Right ventricle myocardium inferior (tissue), 1 donor: Measurements from ENCODE around the gene NOPCHAP1. TPM values are rescaled to one million over a fixed set of nuclear protein-coding genes. Genes with fewer than 3 reads are reported as not detected.

Experiments
- ATAC-seq: fragments of 200-7000 bp; cut with Tn5 transposase; one replicate; pipeline ENCODE4 v1.9.1; 2020; ENCODE audit warnings: mild to moderate bottlenecking, moderate library complexity
- DNase-seq: peaks from one replicate; pipeline ENCODE4 v3.0.0; 2021; ENCODE audit errors: missing footprints
- intact Hi-C: fragments of 100-400 bp; cut with DNase I; formaldehyde crosslinking; loops from one replicate; pipeline ENCODE4 v1.11.0; 2022
- total RNA-seq: library from RNA; stranded (reverse); fragmentation: NEBNext Ultra II Directional; extraction: Animal tissue kit (Norgen Biotek cat#: 25700); gene quantifications from one replicate; pipeline ENCODE4 v1.2.1, GENCODE V29; 2021
- donor health status: DM: no; HTN: yes; CAD: no; lungs with severe emphysema.

NOPCHAP1 gene
- total RNA-seq, 1 donor from 2014 or later = 9.9 TPM

DNA sequence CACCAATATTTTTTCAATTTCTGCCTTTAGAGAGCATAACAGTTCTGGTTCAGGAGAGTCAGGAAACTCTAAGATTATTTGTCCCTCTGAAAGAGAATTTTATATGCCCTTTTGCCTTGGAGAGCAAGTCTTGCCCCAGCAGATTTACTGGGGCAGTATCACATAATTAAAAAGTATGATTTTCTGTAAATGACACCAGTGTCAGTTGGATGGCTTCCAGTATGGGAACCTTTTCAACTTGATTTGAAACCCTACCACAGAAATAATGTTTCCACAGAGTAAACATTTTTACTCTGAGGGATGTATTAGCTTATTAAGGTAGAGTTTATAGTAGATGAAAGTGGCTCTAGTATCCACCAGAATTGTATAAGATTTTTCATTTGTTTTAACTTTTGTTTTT is 15.4 kb downstream of the NOPCHAP1 start:
- DNase-seq = no peak
- no peak for ATAC-seq
- intact Hi-C loops = no loop called here

DNA sequence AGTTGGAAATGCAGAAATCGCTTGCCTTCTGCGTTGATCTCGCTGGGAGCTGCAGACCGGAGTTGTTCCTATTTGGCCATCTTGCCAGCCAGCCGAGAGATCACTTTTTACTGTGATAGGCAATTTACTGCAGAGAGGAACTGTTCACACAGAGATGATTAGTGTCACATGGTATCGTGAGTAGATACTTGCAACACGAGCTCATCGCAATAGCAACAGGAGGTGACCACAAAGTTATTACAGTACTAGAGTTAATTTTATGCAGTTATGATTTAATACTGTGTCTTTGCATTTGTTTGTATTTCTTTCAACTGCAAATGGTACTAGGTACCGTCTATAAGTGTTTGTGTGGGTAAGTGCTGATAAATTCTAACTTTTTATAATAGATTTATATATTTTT is 27.8 kb downstream of the NOPCHAP1 start:
- no peak for DNase-seq
- intact Hi-C loops = no loop called here
- no peak for ATAC-seq

DNA sequence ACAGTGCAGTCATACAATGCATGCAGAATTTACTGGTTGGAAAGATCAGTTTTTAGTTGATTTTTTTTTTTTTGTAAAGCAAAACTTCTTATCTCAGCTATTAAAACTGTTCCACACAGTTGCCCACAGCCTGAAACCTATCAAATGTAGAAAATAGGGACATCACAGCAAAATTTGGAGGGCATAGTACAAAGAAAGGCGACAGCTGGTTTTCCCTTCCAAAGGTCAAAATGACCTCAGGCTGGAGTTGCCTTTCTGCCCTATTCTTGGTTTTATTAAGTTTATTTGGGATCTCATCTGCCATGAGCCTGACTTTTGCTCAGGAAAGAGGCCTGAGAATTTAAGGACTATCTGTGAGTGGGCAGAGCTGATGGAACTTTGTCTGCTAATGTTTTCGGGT is 28.5 kb downstream of the NOPCHAP1 start:
- no peak for ATAC-seq
- DNase-seq = no peak
- intact Hi-C loops = no loop called here

DNA sequence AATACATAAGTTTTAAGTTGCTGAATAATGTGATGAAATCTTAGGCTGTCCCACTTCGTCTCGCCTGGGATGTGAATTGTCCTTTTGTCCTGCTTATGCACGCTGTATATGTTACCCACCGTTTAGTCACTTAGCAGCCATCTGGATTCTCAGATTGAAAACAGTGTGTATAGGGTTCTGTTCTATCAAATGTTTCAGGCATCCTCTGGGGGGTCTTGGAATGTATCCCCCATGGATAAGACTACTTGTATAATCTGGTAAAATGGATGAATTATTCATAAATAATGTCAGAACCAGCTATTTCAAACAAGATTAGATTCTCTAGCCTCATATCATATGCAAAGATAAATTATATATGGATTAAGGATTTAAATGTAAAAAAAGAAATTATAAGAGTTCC is 29.4 kb downstream of the NOPCHAP1 start:
- intact Hi-C loops = no loop called here
- no peak for ATAC-seq
- no peak for DNase-seq

DNA sequence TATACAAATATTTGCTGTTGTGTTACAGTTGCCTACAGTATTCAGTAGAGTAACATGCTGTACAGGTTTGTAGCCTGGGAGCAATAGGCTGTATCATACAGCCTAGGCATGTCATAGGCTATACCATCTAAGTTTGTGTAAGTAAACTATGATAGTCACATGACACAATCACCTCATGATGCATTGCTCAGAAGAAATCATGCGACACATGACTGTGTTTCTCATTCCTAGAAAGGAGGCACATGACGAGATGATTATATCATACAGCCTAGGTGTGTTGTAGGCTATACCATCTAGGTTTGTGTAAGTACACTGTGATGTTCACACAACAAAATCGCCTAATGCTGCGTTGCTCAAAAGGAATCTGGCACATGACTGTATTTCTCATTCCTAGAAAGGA is 31.9 kb downstream of the NOPCHAP1 start:
- DNase-seq (no peak), ATAC-seq (no peak)
- intact Hi-C loops = no loop called here

DNA sequence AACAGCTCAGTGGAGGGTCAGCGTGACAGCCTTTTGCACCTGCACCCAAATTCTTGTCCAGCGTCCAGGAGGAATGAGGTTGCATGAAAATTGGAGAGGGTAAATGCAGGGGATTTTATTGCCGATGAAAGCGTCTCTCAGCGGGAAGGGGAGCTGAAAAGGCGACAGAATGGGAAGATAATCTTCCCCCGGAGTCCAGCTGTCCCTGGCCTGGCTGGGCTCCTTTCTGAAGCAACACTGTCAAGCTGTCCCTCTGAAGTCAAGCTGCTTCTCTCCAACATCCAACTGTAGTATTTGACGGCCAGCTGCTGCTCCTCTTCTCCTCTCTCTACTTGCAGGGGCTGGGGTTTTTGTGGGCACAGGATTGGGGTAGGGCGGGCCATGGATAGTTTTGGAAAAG is 32.7 kb downstream of the NOPCHAP1 start:
- ATAC-seq (no peak), DNase-seq (no peak)
- intact Hi-C loops = no loop called here

DNA sequence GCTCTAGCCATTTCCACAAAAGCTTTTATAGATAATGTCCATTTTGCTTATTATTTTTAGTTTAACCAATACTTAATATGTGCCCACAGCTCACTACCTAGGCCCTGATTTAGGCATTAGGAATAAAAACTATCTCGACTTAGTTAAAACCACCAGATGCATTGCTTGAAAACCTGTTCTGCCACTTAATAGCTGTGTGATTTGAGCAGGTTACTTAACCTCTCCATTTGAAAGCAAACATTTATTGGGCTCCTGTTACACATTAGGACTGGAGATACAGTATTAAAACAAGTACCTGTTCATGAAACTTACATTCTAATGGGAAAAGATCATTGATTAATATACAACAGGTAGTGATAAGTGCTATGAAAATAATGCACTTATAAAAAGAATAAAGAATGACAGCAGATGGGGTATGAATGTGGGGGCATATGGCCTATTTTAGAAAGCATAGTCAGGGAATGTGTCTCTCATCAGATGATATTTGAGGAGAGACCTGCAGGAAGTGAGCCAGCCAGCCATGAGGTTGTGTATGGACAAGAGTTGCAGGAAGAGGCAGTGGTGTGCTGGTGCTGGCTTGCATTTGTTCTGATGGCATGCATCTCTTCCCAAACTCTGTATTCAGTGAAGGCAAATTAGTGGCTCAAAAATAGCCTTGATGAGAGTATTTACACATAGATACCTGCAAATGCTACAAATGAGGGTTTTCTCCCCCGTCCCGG is 34.3 kb downstream of the NOPCHAP1 start:
- ATAC-seq (no peak), DNase-seq (no peak)
- intact Hi-C loops = no loop called here

DNA sequence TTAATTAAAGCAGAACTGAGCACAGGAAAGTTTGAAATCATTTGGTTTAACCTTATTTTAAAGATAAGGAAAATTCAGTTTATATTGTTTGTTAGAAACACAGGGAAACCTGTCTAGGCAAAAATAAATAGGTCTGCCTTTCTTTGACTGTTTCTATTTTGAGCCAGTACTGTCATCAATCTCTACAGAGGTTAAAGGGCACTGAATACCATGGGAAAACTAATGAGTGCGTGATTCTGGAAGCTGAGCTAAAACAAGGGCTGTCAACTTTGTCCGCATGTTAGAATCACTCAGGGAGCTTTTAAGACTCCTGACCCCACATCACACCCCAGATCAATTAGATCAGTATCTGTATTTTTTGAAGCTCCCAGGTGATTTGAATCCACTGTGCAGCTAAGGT is 38.8 kb downstream of the NOPCHAP1 start:
- no peak for ATAC-seq
- intact Hi-C loops = no loop called here

DNA sequence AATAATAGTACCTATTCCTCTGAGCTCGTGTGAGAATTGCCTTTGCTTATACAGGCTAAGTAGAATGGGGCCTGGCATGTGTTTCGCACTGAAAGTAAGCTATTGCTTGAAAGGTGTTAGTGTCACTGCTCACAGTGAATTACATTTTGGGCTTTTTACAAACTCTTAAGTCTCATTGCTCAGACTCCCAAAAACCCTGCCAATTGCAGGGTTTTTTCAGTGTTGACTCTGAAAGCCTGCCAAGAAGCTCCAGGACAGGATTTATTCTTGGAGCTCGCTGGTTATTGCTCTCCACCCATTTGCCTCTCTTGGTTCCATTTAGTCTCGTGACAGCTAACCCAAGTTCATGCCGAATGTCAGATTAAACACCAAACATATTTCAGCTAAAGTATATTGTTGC is 39.8 kb downstream of the NOPCHAP1 start:
- ATAC-seq (peak; percentile 87), DNase-seq (no peak)
- intact Hi-C loops = no loop called here

More for the DNA sequence above, 38.8 kb downstream of the NOPCHAP1 start:
- DNase-seq = no peak

DNA sequence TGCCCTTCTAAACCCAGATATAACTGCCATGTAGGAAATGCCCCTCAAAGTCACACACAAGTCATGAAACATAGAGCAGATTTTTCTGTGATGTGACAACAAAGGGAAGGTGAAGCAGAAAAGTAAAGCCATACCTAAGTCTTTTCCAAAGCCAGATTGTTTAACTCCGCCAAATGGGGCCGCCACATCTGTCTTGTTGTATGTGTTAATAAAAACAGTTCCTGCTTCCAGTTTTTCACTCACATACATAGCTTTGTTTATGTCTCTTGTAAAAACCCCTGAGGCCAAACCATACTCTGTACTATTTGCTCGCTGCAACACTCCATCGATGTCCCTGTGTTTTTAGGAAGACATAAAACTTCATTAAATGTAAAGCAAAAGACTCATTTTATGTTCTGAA is 40.3 kb downstream of the NOPCHAP1 start:
- intact Hi-C loops = no loop called here
- no peak for ATAC-seq

DNA sequence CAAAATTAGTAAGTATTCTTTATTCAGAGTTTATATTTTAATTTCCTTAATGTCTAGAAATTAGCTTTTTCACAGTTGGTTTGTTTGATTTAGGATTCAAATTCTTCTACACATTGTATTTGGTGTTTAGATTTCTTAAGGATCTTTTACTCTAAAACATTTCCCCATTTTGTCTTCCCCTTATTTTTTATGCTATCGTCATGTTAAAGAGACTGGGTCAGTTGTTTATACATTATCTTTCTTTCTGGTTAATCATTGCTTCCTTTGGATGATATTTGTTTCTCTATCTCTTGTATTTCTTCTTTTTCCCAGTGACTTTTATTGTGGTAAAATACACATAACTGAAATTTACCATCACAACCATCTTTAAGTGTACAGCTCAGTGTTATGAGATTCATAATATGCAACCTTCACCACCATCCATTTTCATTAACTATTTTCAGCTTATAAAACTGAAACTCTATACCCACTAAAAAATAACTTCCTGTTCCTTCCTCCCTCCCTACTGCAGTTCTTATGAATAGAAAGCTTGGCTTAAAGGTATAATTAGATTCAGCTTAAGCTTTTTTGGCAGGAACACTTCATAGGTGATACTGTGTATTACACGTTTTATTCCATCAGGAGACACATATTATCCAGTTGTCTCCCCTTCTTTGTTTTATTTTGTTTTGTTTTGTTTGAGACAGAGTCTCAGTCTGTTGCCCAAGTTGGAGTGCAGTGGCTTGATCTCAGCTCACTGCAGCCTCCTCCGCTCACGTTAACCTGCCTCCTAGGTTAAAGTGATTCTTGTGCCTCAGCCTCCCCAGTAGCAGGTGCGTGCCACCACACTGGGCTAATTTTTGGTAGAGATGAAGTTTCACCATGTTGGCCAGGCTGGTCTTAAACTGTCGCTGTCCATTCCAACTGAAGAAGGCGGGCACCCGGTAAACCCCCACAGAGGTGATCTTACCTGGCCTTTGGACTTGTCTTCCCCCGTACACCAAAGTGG is 45.0 kb downstream of the NOPCHAP1 start:
- intact Hi-C loops = no loop called here
- DNase-seq (no peak), ATAC-seq (no peak)

More for the DNA sequence above, 40.3 kb downstream of the NOPCHAP1 start:
- DNase-seq = no peak

DNA sequence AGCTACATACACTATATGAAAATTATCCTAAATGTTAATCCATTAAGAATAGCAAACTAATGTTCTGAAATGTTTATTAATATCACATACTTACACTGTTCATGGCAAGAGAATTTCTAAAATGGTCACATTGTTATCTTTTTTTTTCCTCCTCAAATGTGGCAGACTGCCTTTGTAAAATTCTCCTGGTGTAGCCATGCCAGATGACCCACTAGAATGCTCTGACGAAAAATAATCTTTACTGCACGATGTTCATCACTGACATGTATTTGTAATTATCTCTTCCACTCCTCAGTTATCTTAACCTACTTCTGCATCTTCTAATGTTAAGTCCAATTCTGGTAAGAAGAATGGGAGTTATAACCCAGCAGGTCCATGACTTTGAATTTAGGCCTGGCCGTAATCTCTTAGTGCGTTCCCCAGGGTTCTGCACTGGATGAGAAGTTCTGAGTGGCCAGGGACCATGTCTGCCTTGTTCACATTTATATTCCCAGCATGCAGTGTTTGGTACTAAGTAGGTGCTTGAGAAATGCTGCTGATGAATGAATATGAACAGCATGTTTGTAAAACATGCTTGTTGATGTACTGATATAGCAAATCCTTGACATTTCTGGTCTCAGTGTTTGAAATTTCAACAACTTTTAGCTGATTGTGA is 46.7 kb downstream of the NOPCHAP1 start:
- DNase-seq = no peak
- intact Hi-C loops = no loop called here
- no peak for ATAC-seq

DNA sequence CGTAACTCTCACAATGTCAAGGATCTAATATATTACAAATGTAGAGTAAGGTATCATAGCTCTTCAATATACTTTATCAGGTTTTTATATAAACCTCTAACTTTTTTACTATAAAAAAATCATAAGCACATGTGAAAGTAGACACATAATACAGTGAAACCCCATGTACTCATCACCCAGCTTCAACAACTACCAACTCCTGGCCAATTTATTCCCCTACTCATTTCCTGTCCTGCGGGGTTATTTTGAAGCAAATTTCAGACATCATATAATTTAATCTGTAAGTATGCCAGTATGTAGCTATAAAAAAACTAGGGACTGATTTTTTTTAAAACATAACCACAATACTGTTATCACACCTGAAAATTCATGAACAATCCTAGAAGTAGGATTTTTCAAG is 47.7 kb downstream of the NOPCHAP1 start:
- intact Hi-C loops = no loop called here
- no peak for DNase-seq
- ATAC-seq = no peak

Other genes with a start within 250 kb of the NOPCHAP1 start
- 3.9 TPM for gene SLC41A2, start 28.0 kb upstream of the NOPCHAP1 start, total RNA-seq
- gene ALDH1L2, start 98.1 kb downstream of the NOPCHAP1 start, total RNA-seq = 2.7 TPM
- 23.9 TPM for gene WASHC4, start 121.4 kb downstream of the NOPCHAP1 start, total RNA-seq
- gene APPL2, start 249.9 kb downstream of the NOPCHAP1 start, total RNA-seq = 20.9 TPM